ENCODE measurements around the gene VASP. TPM values are rescaled to one million over a fixed set of nuclear protein-coding genes. Genes with fewer than 3 reads are reported as not detected.

The VASP gene
- total and polyA plus RNA-seq, 9 of the 15 experiments (the other 6 are each of a cell fraction or from before 2014, with no cell fraction given) = 16.7 to 261 (median 112) TPM

- peak; percentile 88 for TF ChIP-seq CBX1 (IDR thresholded peaks at IDR 0.05; ENCODE audit: low read depth)
- TF ChIP-seq MITF (IDR thresholded peaks at IDR 0.05) = no peak
- peak; percentile 96 for TF ChIP-seq SUPT5H (IDR thresholded peaks at IDR 0.05)
- TF ChIP-seq U2AF1 (optimal IDR thresholded peaks at IDR 0.05; ENCODE audit: low read depth, low read length) = no peak
- no peak for TF ChIP-seq ZNF3 (CRISPR knock-in tag; IDR thresholded peaks at IDR 0.05)
- TF ChIP-seq C11orf30 (IDR thresholded peaks at IDR 0.05; ENCODE audit: low read depth) = no peak
- no peak for TF ChIP-seq ZNF561 (CRISPR knock-in tag; conservative IDR thresholded peaks at IDR 0.05)
- no peak for TF ChIP-seq ARHGAP35 (IDR thresholded peaks at IDR 0.05; ENCODE audit: partially characterized antibody)
- TF ChIP-seq BCLAF1 (IDR thresholded peaks at IDR 0.05; ENCODE audit: borderline replicate concordance in 1 of 2, control insufficient read depth in 1 of 2, low read depth in 2 of 2, low read length in 1 of 2) = peak in 1 of 2 experiments; percentile 81; a peak in 2 of 4 replicates
- peak; percentile 90 for TF ChIP-seq TOE1 (IDR thresholded peaks at IDR 0.05; ENCODE audit: borderline replicate concordance)
- TF ChIP-seq TOE1 (CRISPR knock-in tag; IDR thresholded peaks at IDR 0.05; ENCODE audit: borderline replicate concordance, low read depth) = no peak
- 0 out of 2 replicates have a peak, but pooled peaks have one; percentile 54 for TF ChIP-seq SIN3B (IDR thresholded peaks at IDR 0.05; ENCODE audit: low read depth)
- no peak for TF ChIP-seq SAP30 (IDR thresholded peaks at IDR 0.05; ENCODE audit: borderline replicate concordance, insufficient read depth, low read depth, low read length, poor library complexity, severe bottlenecking)
- no peak for TF ChIP-seq ZNF398 (CRISPR knock-in tag; IDR thresholded peaks at IDR 0.05)
- no peak for TF ChIP-seq ZNF384 (IDR thresholded peaks at IDR 0.05; ENCODE audit: low read depth, low read length)
- no peak for TF ChIP-seq ARID3A (IDR thresholded peaks at IDR 0.05; ENCODE audit: borderline replicate concordance, low read depth, low read length)
- no peak for TF ChIP-seq ZNF274 (IDR thresholded peaks at IDR 0.05; ENCODE audit: borderline replicate concordance, low read depth, low read length)
- no peak for TF ChIP-seq TRIM28 (IDR thresholded peaks at IDR 0.05)
- TF ChIP-seq BDP1 (IDR thresholded peaks at IDR 0.05; ENCODE audit: insufficient read depth, insufficient read length) = no peak
Observed at GRCh38 chr19:45506989-45507871, at the start of gene VASP (continued).

All from K562 (cell line).